ENCODE results near the gene ZNF546.
"Not testable (repeated sequence)": the region's sequence is repeated elsewhere in the genome, so short reads cannot be mapped to it uniquely, and the experiment has no call there.

DNA sequence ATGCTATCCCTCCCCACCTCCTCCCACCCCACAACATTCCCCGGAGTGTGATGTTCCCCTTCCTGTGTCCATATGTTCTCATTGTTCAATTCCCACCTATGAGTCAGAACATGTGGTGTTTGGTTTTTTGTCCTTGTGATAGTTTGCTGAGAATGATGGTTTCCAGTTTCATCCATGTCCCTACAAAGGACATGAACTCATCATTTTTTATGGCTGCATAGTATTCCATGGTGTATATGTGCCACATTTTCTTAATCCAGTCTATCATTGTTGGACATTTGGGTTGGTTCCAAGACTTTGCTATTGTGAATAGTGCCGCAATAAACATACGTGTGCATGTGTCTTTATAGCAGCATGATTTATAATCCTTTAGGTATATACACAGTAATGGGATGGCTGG is 41.2 kb downstream of the ZNF546 start:
- TF ChIP-seq FOXP1 (CRISPR knock-in tag; IDR thresholded peaks at IDR 0.05; ENCODE audit: borderline replicate concordance) = not testable (repeated sequence)
- TF ChIP-seq, protein P1, sequence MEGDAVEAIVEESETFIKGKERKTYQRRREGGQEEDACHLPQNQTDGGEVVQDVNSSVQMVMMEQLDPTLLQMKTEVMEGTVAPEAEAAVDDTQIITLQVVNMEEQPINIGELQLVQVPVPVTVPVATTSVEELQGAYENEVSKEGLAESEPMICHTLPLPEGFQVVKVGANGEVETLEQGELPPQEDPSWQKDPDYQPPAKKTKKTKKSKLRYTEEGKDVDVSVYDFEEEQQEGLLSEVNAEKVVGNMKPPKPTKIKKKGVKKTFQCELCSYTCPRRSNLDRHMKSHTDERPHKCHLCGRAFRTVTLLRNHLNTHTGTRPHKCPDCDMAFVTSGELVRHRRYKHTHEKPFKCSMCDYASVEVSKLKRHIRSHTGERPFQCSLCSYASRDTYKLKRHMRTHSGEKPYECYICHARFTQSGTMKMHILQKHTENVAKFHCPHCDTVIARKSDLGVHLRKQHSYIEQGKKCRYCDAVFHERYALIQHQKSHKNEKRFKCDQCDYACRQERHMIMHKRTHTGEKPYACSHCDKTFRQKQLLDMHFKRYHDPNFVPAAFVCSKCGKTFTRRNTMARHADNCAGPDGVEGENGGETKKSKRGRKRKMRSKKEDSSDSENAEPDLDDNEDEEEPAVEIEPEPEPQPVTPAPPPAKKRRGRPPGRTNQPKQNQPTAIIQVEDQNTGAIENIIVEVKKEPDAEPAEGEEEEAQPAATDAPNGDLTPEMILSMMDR (IDR thresholded peaks at IDR 0.05) = not testable (repeated sequence)

Measured in WTC11 (cell line).